ENCODE data around the gene FGD6. TPM values are rescaled to one million over a fixed set of nuclear protein-coding genes. Genes with fewer than 3 reads are reported as not detected.
A peak's percentile ranks its signal among the peaks of the same experiment; 100 is the strongest.

FGD6 gene
- total RNA-seq, 2 experiments from 2014 or later = 1.5 TPM

DNA sequence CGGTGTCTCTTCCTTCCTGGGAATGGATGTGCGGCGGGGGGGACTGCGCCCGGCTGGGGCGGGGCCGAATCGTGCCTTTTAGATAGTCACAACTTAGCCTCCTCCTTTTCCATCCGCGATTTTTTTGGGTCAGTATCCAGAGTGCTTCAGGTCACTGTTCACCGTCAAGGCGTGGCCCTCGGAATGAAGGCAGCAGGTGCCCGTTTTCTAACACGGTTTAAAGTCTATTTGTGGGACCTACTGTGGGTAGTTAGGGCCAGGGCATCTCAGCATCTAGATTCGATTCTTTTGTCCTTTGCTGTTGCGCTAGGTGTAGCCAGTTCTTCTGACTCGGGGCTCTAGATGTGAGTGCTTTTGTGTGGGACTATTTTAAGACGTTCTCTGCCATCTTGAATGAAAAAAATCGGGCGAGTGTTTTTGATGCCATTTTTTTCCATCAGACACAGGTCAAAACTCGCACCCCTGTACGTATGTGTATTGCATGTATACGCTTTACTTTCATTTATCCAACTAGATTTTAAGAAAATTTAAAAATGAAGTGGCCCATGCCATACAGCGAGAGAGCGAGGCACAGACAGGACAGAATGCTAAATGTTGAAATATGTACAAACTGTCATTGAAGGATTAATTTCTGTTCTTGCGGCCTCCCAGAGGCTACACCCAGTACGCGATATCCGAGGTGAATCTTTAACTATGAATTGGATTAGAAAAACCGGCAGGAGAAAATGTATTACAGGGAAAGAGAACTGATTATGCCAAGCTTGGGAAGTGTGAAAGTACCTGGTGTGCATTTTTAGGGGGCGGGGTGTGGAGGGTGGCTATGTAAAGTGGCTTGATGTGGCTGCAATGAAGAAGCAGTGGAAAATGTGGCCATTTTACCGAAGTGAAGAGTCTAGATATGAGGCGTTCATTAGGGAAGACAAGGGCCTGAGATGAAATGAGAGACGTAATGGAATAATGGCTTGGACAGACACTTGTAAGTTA, 1.2 kb upstream of the FGD6 start:
- peaks cover 51% of the 10 kb centered on the region for H3K4me1 Mint-ChIP-seq (ENCODE audit: low read depth)
- POLR2A ChIA-PET = interaction anchor here (0.7 to 4.5 kb wide), 10 partner anchors 15 to 817 kb away, joined by 3 to 62 read pairs (median 4); partner anchors contain the start of genes LTA4H, METAP2, NDUFA12 and NR2C1

DNA sequence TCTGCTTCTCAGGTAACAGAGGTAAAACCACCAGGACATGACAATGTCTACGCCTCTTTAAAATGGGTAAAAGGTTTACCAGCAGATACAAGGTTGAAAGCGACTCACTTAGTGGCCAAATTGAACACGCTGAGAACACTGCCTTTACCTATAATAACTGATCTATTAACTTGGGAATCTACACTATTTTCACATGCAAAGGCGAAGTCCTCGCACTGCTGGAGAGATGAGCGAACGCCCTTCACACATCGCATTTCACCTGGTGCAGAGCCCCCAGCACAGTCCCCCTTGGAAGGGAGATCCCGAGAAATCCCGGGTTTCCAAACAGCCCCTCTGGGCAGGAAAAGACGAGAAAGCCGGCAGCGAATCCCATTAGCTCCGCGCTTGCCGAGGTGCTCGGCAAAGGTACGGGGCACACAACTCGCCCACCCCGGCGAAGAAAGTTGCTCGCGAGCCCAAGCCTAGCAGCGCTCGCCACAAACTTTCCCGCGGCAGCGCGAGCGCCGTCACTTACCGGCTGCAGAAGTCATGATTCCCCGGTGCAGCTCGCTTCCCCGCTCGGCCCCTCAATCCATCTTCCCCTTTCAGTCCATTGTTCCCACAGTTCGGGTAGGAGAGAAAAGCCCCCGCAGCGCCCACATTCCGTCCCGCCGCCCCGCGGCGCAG, 423 bp downstream of the FGD6 start:
- Histone ChIP-seq H3K27ac (ENCODE audit: low read depth in 1 of 2, low read length in 2 of 2) (peak overlapping the region; percentile 6 to 60), H3K4me3 (ENCODE audit: low read length) (peak overlapping the region; percentile 86), H3K4me1 (ENCODE audit: insufficient read depth, low read length) (peaks cover 12% of the 10 kb centered on the region), H3K9me3 (ENCODE audit: control insufficient read depth in 1 of 2, insufficient read depth in 1 of 2, low read length in 2 of 2) (no peaks in the 10 kb centered on the region), H3K36me3 (ENCODE audit: insufficient read depth, low read length) (no peaks in the 10 kb centered on the region), H3K27me3 (ENCODE audit: control insufficient read depth in 1 of 2, insufficient read depth in 2 of 2, low read length in 2 of 2) (no peaks in the 10 kb centered on the region)
- ATAC-seq (ENCODE audit: poor library complexity) (peak; percentile 7), DNase-seq (peak in 4 of 14 experiments; percentile 6 to 47 (median 25))
- ChIA-PET CTCF (interaction anchor here (0.6 to 2.0 kb wide), 8 partner anchors 23 to 213 kb away, joined by 3 to 13 read pairs (median 4); partner anchors contain the start of genes NDUFA12 and NR2C1), POLR2A (interaction anchor here (0.5 to 4.5 kb wide), 14 partner anchors 9 to 819 kb away, joined by 3 to 62 read pairs (median 4); partner anchors contain the start of genes LTA4H, METAP2, NDUFA12 and NR2C1)
- Mint-ChIP-seq H3K27me3 (peaks cover 4% of the 10 kb centered on the region), H3K27ac (peak overlapping the region; percentile 88), H3K9me3 (no peaks in the 10 kb centered on the region), H3K4me3 (peak overlapping the region; percentile 94), H3K4me1 (ENCODE audit: low read depth) (peaks cover 42% of the 10 kb centered on the region), H3K36me3 (ENCODE audit: low read depth) (peaks cover 10% of the 10 kb centered on the region)
- TF ChIP-seq, protein P1, sequence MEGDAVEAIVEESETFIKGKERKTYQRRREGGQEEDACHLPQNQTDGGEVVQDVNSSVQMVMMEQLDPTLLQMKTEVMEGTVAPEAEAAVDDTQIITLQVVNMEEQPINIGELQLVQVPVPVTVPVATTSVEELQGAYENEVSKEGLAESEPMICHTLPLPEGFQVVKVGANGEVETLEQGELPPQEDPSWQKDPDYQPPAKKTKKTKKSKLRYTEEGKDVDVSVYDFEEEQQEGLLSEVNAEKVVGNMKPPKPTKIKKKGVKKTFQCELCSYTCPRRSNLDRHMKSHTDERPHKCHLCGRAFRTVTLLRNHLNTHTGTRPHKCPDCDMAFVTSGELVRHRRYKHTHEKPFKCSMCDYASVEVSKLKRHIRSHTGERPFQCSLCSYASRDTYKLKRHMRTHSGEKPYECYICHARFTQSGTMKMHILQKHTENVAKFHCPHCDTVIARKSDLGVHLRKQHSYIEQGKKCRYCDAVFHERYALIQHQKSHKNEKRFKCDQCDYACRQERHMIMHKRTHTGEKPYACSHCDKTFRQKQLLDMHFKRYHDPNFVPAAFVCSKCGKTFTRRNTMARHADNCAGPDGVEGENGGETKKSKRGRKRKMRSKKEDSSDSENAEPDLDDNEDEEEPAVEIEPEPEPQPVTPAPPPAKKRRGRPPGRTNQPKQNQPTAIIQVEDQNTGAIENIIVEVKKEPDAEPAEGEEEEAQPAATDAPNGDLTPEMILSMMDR (IDR thresholded peaks at IDR 0.05) = no peak
- intact Hi-C loops (cut with DNase I, micrococcal nuclease) = loop anchor here (1.0 to 10.0 kb wide), 11 partner anchors 100 to 1540 kb away; partner anchors contain the start of genes METAP2 (in 2 of the 2), CRADD (in 1 of the 2), LTA4H (in 1 of the 2) and NDUFA12 (in 1 of the 2)

More for the DNA sequence above, 1.2 kb upstream of the FGD6 start:
- CTCF ChIA-PET = interaction anchor here (0.7 to 1.8 kb wide), 4 partner anchors 7 to 215 kb away, joined by 3 to 13 read pairs (median 6); partner anchors contain the start of gene NDUFA12
- Mint-ChIP-seq H3K36me3 (ENCODE audit: low read depth) (peaks cover 10% of the 10 kb centered on the region), H3K9me3 (no peaks in the 10 kb centered on the region), H3K27ac (peak overlapping the region; percentile 88), H3K4me3 (peak overlapping the region; percentile 94), H3K27me3 (peaks cover 4% of the 10 kb centered on the region)
- DNase-seq (peak in 12 of 14 experiments; percentile 1 to 77 (median 20)), ATAC-seq (ENCODE audit: poor library complexity) (peak; percentile 6)
- Histone ChIP-seq H3K27me3 (ENCODE audit: control insufficient read depth in 1 of 2, insufficient read depth in 2 of 2, low read length in 2 of 2) (no peaks in the 10 kb centered on the region), H3K27ac (ENCODE audit: low read depth in 1 of 2, low read length in 2 of 2) (peak overlapping the region; percentile 95 to 96), H3K4me1 (ENCODE audit: insufficient read depth, low read length) (peaks cover 12% of the 10 kb centered on the region), H3K9me3 (ENCODE audit: control insufficient read depth in 1 of 2, insufficient read depth in 1 of 2, low read length in 2 of 2) (no peaks in the 10 kb centered on the region), H3K36me3 (ENCODE audit: insufficient read depth, low read length) (no peaks in the 10 kb centered on the region), H3K4me3 (ENCODE audit: low read length) (peak overlapping the region; percentile 86)
- TF ChIP-seq, protein P1 (IDR thresholded peaks at IDR 0.05) = no peak
- intact Hi-C loops (cut with DNase I, micrococcal nuclease) = loop anchor here (2.0 to 10.0 kb wide), 8 partner anchors 144 to 1541 kb away; partner anchors contain the start of genes CRADD (in 1 of the 2), LTA4H (in 1 of the 2), METAP2 (in 1 of the 2) and NDUFA12 (in 1 of the 2)
